ENCODE data around the gene MTG1.

Gene MTG1

DNA sequence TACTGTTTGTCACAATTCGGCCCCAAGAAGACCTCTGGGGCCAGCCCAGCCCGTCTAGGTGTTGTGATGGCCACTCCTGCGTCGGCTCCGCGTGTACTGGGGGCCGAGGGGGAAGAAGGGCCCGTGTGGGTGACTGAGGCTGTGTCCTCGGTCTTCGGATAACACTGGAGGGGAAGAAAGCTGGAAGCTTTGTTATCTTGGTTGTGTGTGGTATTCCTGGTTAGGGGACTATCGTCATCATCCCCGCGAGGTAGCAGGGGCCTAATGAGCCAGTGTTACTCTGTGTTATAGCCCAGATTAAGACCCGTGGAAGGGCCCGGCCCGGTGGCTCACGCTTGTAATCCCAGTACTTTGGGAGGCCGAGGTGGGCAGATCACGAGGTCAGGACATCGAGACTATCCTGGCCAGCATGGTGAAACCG, 854 bp downstream of the MTG1 start:
- Histone ChIP-seq H3K79me2 (ENCODE audit: insufficient read depth, low read length) (peaks cover 12% of the 10 kb centered on the region), H3K27ac (ENCODE audit: low read depth, low read length, poor library complexity, severe bottlenecking) (peak overlapping the region; percentile 50), H3K4me1 (ENCODE audit: insufficient read depth, low read length, severe bottlenecking) (peaks cover 37% of the 10 kb centered on the region), H3F3A (ENCODE audit: insufficient read depth, low read length) (no peaks in the 10 kb centered on the region), H3K9me3 (ENCODE audit: low read length) (no peaks in the 10 kb centered on the region), H2AFZ (ENCODE audit: low read length) (no peak overlapping the region), H3K9me2 (ENCODE audit: low read depth, low read length) (no peaks in the 10 kb centered on the region), H3K36me3 (ENCODE audit: insufficient read depth, low read length) (peaks cover 31% of the 10 kb centered on the region), H3K9ac (ENCODE audit: low read length) (peak overlapping the region; percentile 100), H3K4me3 (ENCODE audit: low read depth, low read length, poor library complexity, severe bottlenecking) (peak overlapping the region; percentile 99), H4K20me1 (ENCODE audit: insufficient read depth, low read length) (no peaks in the 10 kb centered on the region), H3K27me3 (ENCODE audit: insufficient read depth, low read length) (no peaks in the 10 kb centered on the region), H3K4me2 (ENCODE audit: low read length) (peak overlapping the region; percentile 100)
- no peak for TF ChIP-seq EZH2 (IDR thresholded peaks at IDR 0.05; ENCODE audit: borderline replicate concordance, low read length)
- TF ChIP-seq, protein P1, sequence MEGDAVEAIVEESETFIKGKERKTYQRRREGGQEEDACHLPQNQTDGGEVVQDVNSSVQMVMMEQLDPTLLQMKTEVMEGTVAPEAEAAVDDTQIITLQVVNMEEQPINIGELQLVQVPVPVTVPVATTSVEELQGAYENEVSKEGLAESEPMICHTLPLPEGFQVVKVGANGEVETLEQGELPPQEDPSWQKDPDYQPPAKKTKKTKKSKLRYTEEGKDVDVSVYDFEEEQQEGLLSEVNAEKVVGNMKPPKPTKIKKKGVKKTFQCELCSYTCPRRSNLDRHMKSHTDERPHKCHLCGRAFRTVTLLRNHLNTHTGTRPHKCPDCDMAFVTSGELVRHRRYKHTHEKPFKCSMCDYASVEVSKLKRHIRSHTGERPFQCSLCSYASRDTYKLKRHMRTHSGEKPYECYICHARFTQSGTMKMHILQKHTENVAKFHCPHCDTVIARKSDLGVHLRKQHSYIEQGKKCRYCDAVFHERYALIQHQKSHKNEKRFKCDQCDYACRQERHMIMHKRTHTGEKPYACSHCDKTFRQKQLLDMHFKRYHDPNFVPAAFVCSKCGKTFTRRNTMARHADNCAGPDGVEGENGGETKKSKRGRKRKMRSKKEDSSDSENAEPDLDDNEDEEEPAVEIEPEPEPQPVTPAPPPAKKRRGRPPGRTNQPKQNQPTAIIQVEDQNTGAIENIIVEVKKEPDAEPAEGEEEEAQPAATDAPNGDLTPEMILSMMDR (IDR thresholded peaks at IDR 0.05; ENCODE audit: low read length) = no peak

DNA sequence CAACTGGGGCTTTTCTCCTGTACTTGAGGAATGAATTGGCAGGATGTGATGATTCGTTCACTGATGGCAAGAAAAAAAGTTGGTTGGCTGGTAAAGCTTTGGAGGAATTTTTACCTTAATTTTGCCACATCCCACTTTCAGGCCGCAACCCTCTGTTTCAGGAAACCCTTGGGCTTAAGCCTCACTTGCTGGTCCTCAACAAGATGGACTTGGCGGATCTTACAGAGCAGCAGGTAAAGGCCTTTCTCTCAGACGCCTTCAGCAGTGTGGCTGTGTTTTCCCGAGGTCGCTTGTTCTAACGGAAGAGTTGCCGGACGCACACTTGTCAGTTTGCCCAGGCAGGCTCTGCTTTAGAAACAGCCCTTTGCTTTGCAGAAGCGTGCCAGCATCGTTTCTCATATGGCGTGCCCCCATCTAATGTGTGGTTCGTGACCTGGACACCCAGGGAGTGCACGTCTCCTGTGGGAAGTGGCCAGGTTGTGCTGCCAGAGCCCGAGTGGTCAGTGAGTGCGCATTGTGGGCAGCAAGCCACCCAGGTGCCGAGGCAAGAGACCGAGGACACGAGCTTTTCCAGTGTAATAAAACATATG, 2.2 kb downstream of the MTG1 start:
- TF ChIP-seq, protein P1 (IDR thresholded peaks at IDR 0.05; ENCODE audit: low read length) = no peak
- TF ChIP-seq EZH2 (IDR thresholded peaks at IDR 0.05; ENCODE audit: borderline replicate concordance, low read length) = no peak

DNA sequence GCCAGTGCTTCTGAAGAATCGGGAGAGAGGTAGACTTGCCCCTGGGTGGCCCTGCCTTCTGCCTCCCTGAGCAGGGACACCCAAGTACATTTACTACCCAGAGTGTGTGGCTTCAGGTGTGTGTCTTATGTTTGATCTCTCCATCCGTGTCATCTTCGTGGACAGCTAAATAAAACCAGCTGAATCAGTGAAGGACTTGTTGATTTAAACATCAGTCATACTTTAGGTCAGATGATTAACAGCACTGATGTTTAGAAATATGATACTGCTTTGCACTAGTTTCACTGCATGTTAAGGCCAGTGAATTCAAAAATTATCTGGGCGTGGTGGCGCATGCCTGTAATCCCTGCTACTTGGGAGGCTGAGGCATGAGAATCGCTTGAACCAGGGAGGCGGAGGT, 4.0 kb downstream of the MTG1 start:
- Histone ChIP-seq H3K27me3 (ENCODE audit: insufficient read depth, low read length) (no peaks in the 10 kb centered on the region), H3K9ac (ENCODE audit: low read length) (no peak overlapping the region), H4K20me1 (ENCODE audit: insufficient read depth, low read length) (no peaks in the 10 kb centered on the region), H3F3A (ENCODE audit: insufficient read depth, low read length) (no peaks in the 10 kb centered on the region), H3K36me3 (ENCODE audit: insufficient read depth, low read length) (peaks cover 59% of the 10 kb centered on the region), H3K4me1 (ENCODE audit: insufficient read depth, low read length, severe bottlenecking) (peaks cover 17% of the 10 kb centered on the region), H2AFZ (ENCODE audit: low read length) (no peak overlapping the region), H3K4me3 (ENCODE audit: low read depth, low read length, poor library complexity, severe bottlenecking) (no peak overlapping the region), H3K9me3 (ENCODE audit: low read length) (no peaks in the 10 kb centered on the region), H3K9me2 (ENCODE audit: low read depth, low read length) (no peaks in the 10 kb centered on the region), H3K4me2 (ENCODE audit: low read length) (no peak overlapping the region), H3K27ac (ENCODE audit: low read depth, low read length, poor library complexity, severe bottlenecking) (no peak overlapping the region), H3K79me2 (ENCODE audit: insufficient read depth, low read length) (peaks cover 12% of the 10 kb centered on the region)
- TF ChIP-seq EZH2 (IDR thresholded peaks at IDR 0.05; ENCODE audit: borderline replicate concordance, low read length) = no peak
- TF ChIP-seq, protein P1 (IDR thresholded peaks at IDR 0.05; ENCODE audit: low read length) = no peak

More for the DNA sequence above, 2.2 kb downstream of the MTG1 start:
- H3K4me1 ChIP-seq (ENCODE audit: insufficient read depth, low read length, severe bottlenecking) = peaks cover 24% of the 10 kb centered on the region
- no peaks in the 10 kb centered on the region for H3F3A ChIP-seq (ENCODE audit: insufficient read depth, low read length)
- H2AFZ ChIP-seq (ENCODE audit: low read length) = no peak overlapping the region
- no peak overlapping the region for H3K9ac ChIP-seq (ENCODE audit: low read length)
- no peaks in the 10 kb centered on the region for H3K9me3 ChIP-seq (ENCODE audit: low read length)
- H3K4me3 ChIP-seq (ENCODE audit: low read depth, low read length, poor library complexity, severe bottlenecking) = no peak overlapping the region
- H3K9me2 ChIP-seq (ENCODE audit: low read depth, low read length) = no peaks in the 10 kb centered on the region
- peaks cover 12% of the 10 kb centered on the region for H3K79me2 ChIP-seq (ENCODE audit: insufficient read depth, low read length)
- no peak overlapping the region for H3K27ac ChIP-seq (ENCODE audit: low read depth, low read length, poor library complexity, severe bottlenecking)
- H4K20me1 ChIP-seq (ENCODE audit: insufficient read depth, low read length) = no peaks in the 10 kb centered on the region
- H3K4me2 ChIP-seq (ENCODE audit: low read length) = no peak overlapping the region
- peaks cover 41% of the 10 kb centered on the region for H3K36me3 ChIP-seq (ENCODE audit: insufficient read depth, low read length)
- H3K27me3 ChIP-seq (ENCODE audit: insufficient read depth, low read length) = no peaks in the 10 kb centered on the region
